HEK293T (cell line): Measurements from ENCODE around the gene HSPA12A.

Experiments
- BHLHE40 ChIP-seq: fragments of 450-650 bp; IDR thresholded peaks from 2 replicates; pipeline ENCODE4 v1.6.1; 2016; ENCODE audit warnings: mild to moderate bottlenecking, moderate library complexity, borderline replicate concordance
- CTBP1 ChIP-seq: fragments of 450-650 bp; IDR thresholded peaks from 2 replicates; pipeline ENCODE4 v1.6.1; 2016; ENCODE audit warnings: borderline replicate concordance
- ELF4 ChIP-seq: fragments of 450-650 bp; IDR thresholded peaks from 2 replicates; pipeline ENCODE4 v1.6.1; 2017; ENCODE audit warnings: antibody characterized with exemption
- FOXA1 ChIP-seq: fragments of 450-650 bp; IDR thresholded peaks from 2 replicates; pipeline ENCODE4 v1.6.1; 2016; ENCODE audit warnings: mild to moderate bottlenecking
- FOXK2 ChIP-seq: fragments of 450-650 bp; IDR thresholded peaks from 2 replicates; pipeline ENCODE4 v1.6.1; 2016; ENCODE audit warnings: mild to moderate bottlenecking
- FOXM1 ChIP-seq: fragments of 450-650 bp; IDR thresholded peaks from 2 replicates; pipeline ENCODE4 v1.6.1; 2017; ENCODE audit warnings: mild to moderate bottlenecking, borderline replicate concordance
- L3MBTL2 ChIP-seq: fragments of 450-650 bp; conservative IDR thresholded peaks from 2 replicates; pipeline ENCODE4 v1.6.1; 2016; ENCODE audit warnings: mild to moderate bottlenecking
- LEF1 ChIP-seq: fragments of 450-650 bp; IDR thresholded peaks from 2 replicates; pipeline ENCODE4 v1.6.1; 2017; ENCODE audit warnings: mild to moderate bottlenecking, borderline replicate concordance
- PKNOX1 ChIP-seq: fragments of 450-650 bp; IDR thresholded peaks from 2 replicates; pipeline ENCODE4 v1.6.1; 2016
- SP1 ChIP-seq: fragments of 450-650 bp; IDR thresholded peaks from 2 replicates; pipeline ENCODE4 v1.6.1; 2017
- SUZ12 ChIP-seq: fragments of 450-650 bp; IDR thresholded peaks from 2 replicates; pipeline ENCODE4 v1.6.1; 2016; ENCODE audit warnings: mild to moderate bottlenecking
- TARDBP ChIP-seq: fragments of 450-650 bp; IDR thresholded peaks from 2 replicates; pipeline ENCODE4 v1.6.1; 2016
- ZNF384 ChIP-seq: fragments of 450-650 bp; IDR thresholded peaks from 2 replicates; pipeline ENCODE4 v1.6.1; 2016

GRCh38 chr10:116648903-116649302 lies 93.5 kb downstream of the HSPA12A start:
- TF ChIP-seq PKNOX1 (no peak), ZNF384 (no peak), SUZ12 (no peak), FOXM1 (no peak), FOXK2 (no peak), CTBP1 (no peak), L3MBTL2 (no peak), LEF1 (no peak), BHLHE40 (no peak), TARDBP (no peak), ELF4 (no peak), FOXA1 (no peak), SP1 (no peak)
